Skin of body (tissue), 2 donors: ENCODE results near the gene LMTK2. TPM values are rescaled to one million over a fixed set of nuclear protein-coding genes. Genes with fewer than 3 reads are reported as not detected.

ENCODE experiments used
- DNase-seq: peaks from one replicate; lab custom pipeline; 2025; lab: John Stamatoyannopoulos, UW
- total RNA-seq: library from RNA; depleted of rRNA; stranded (reverse); fragments of >200 nt; gene quantifications from one replicate; pipeline ENCODE4 v1.2.3, GENCODE V29; 2014

Gene LMTK2
- total RNA-seq, result 12.9 TPM

DNA sequence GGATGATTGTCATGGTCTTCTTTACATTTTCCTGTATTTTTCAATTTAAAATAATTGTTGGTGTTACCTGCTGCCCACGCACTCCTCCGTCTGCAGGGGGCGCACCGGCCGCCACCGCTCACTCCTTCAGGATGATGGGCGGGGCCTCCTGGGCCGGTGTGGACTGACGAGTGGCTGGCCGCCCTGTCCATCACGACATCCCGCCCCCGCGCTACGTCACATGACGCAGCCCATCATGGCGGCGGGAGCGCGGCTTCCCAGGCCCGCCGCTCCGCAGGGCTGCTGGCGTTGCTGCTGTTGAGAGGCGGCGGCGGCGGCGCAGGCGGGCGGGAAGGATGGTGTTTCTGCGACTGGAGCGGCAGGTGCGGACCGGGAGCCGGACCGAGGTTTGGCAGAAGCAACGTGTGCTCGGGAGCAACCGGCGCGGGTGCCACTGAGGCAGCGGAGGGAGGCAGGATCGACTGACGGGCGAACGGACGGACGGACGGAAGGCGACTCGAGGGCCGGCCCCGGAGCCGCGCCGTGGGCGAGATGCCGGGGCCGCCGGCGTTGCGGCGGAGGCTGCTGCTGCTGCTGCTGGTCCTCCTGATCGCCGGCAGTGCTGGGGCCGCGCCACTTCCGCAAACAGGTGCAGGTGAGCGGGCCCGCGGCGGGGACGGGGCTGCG lies at the start of gene LMTK2:
Gene LMTK2 (plus strand): TSS at position 216 of the 666 bp plus-strand sequence. CDS start 316 bp downstream, at position 532.
- peak; percentile 90 for DNase-seq

DNA sequence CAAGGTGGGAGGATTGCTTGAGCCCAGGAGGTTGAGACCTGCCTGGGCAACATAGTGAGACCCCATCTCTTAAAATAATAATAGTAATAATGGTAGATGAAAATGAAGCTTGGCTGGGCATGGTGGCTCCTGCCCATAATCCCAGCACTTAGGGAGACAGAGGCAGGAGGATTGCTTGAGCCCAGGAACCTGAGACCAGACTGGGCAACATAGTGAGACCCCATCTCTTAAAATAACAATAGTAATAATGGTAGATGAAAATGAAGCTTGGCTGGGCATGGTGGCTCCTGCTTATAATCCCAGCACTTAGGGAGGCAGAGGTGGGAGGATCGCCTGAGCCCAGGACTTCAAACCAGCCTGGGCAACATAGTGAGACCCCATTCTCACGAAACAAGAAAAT lies 49.5 kb upstream of the LMTK2 start:
- no peak for DNase-seq

DNA sequence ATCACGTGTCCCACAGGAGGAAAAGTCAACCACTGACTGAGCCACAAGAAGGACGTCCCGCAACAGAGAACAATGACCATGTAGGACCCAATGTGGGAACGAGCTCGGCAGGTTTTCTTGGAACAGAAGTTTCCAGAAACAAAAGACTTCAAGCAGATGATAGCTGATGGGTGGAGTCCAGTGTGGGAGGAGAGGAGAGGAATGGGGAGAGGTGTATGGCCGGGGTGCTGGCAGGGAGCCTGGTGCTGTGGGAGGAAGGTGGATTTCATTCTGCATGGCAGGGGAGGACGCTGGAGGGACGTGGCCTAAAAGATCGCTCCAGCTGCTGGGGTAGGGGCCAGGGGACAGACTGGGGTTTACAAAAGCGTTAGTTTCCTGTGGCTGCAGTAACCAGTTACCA lies 48.5 kb upstream of the LMTK2 start:
- no peak for DNase-seq

DNA sequence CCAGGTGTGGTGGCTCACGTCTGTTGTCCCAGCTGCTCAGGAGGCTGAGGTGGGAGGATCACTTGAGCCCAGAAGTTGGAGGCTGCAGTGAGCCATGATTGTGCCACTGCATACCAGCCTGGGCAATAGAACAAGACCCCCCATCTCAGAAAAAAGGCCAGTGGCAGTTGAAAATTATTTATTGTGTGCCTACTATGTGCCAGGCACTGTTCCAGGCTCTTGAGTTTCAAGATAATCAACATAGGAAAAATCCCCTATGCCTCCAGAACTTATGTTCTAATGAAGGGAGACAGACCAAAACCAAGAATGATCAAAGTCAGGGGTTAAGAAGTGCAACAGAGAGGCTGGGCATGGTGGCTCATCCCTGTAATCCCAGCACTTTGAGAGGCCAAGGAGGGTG lies 42.4 kb upstream of the LMTK2 start:
- no peak for DNase-seq

DNA sequence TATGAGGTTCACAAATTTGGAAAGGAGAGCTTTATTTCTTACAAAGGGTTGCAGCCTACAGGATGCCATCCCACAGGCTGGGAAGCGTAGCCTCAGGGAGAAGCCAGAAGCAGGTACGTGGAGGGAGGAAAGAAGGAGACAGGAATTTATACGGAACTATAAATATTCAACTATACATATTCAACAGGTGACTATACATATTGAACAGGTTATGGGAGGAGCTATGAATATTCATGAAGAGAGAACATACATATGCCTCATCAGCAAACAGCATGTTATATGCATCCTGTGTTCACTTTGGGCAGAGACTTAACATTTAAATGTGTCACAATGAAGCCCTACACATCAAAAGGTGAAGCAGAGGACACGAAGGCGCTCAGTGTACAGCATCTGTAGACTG lies 40.5 kb upstream of the LMTK2 start:
- no peak for DNase-seq

DNA sequence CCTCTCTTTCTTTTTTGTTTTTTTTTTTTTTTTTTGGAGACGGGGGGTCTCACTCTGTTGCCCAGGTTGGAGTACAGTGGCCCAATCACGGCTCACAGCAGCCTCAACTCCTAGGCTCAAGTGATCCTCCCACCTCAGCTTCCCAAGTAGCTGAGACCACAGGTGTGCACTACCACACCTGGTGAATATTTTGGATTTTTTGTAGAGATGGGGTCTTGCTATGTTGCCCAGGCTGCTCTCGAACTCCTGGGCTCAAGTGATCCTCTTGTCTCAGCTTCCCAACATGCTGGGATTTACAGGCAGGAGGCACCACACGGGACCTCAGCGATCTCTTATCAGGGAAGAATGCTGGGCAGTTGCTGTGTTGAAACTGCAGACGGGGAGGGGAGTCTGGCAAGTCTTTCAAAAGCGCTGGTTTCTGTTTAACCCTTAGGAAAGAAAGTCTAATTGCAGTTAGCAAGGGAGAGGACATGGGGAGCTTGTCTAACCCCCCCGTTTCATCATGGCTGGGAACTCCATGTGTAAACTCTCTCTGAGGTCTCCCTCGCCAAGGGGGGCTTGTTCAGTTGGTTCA lies 39.6 kb upstream of the LMTK2 start:
- no peak for DNase-seq

DNA sequence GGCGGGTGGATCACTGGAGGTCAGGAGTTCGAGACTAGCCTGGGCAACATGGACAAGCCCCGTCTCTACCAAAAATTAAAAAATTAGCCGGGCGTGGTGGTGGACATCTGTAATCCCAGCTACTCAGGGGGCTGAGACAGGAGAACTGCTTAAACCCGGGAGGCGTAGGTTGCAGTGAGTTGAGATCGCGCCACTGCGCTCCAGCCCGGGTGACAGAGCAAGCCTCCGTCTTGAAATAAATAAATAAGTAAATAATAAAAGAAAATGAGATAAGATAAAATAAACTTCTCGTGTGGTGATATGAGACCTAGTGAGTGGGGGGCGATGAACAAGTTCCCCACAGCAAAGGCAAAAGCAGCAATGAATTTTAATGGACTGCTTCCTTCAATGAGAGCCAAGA lies 33.6 kb upstream of the LMTK2 start:
- DNase-seq, result no peak

DNA sequence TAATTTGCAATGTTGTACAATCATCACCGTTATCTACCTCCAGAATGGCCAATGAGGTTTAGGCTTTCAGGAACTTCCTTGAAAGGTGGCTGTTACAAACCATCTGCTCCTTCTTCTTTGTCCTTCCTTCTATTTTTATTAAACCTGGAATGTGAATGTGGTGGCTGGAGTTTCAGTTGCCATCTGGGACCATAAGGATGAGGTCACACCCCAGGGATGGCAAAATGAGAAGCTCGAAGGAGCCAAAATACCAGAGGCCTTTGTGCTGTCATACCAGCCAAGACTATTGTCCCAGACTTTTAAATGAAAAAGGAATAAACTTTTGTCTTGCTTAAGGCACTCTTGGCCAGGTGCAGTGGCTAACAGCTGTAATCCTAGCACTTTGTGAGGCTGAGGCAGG lies 30.9 kb upstream of the LMTK2 start:
- DNase-seq, result no peak

DNA sequence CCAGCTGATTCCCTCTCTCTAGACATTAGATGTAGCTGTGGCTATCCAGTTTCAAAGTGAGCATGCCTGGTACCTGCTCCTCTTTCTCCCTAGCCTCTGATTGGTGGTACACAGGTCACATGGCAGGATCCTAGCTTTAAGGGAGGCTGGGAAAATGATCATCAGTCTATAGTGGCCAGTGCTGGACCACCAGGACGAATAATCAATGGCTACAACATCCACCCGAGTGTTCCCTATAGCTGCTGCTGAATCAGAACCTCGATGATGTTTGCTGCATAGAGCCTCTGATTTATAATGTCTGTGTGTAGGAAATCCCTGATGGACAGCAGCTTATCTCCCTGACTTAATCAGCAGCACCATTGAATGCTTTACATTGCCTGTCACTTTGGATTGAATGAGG lies 28.9 kb upstream of the LMTK2 start:
- no peak for DNase-seq

DNA sequence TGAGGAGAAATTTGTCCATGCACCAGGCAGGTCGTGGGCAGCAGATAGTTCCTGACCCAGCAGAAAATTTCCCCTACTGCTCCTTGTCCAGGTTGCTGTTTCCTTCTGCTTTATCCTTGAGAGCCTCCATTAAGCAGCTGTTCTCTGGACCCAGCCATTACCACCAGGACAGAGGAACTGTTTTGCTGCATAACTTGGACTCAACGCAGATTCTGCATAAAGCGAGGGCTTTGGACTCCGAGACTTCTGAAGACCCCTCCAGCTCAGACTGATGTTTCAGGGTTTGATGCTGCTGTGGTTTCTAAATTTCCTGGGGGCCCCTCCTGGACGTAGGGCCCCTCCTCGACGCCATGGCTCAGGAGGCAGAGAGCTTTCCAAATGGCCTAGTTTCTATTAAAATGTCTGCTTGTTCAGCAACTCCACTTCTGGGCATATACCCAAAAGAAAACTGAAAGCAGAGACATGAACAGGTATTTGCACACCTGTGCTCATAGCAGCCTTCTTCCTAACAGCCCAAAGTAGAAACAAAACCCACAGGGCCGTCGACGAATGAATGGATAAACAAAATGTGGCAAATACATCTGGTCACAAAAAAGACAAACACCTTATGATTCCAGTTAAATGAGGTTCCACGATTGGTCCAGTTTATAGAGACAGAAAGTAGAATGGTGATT lies 28.3 kb upstream of the LMTK2 start:
- DNase-seq, result no peak

DNA sequence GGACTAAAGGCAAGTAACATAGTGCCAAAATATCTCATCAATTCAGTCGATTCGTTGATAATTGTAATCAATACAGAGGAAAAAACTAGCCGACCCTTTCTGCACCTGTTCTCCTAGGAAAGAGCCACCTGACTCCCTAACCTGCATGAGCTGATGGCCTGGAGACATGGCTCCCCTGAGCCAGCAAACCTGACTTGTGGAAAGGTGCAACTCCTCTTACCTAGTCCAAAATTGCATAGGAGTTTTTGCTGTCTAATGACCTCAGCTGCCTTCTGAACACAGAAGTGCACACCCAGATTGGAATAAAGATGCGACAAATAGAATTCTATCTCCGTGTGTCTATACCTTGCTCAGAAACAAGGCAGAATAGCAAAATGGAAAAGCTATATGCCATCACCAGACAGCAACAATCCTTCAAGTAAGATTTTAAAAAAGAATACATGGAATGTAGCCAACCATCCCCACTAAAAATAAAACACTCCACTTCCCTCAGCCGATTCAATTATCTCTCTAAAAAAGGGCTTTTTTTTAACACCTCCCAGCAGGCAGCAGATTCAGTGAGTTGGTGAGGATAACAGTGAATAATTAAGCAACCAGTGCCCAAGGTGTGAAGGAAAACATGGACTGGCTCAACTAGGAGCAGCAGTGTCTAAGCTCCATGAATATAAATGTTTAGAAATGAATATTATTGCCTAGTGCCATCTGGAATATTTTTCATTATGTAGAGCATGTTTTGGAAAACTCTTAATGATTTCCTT lies 26.6 kb upstream of the LMTK2 start:
- DNase-seq, result no peak

DNA sequence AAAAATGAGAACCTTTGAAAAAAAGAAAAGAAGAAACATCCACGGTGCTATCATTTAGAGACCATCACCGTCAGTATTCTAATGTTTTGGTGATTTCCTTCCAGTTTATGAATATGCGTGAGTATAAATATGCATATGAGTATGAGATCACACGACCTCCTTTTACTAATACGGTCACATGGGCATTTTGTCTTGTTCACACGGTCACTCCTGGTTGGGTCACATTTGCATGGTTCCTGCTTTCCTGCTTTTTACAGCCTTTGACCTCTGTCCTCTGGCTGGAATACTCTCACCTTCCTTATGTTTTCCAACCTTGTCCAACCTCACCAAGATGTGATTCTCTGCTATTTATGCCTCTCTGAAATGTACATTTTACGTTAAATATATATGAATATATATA lies 25.3 kb upstream of the LMTK2 start:
- no peak for DNase-seq

DNA sequence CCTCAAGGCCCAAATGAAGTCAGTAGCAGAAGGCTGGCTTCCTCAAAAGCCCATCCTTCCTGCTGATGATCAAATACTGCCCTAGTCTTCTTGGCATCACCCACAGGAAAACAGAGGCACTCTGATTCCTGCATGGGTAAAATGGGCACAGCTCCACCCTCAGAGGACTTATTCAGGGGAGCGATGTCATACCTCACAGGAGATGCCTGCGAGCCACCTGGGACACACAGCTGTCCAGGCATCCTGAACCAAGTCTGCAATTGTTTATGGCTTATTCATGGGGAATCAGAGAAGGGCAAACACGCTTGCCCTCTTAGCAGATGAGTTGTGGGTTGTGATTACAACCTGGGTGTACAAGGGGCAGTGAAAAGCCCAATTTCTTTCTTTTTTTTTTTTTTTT lies 22.0 kb upstream of the LMTK2 start:
- no peak for DNase-seq

DNA sequence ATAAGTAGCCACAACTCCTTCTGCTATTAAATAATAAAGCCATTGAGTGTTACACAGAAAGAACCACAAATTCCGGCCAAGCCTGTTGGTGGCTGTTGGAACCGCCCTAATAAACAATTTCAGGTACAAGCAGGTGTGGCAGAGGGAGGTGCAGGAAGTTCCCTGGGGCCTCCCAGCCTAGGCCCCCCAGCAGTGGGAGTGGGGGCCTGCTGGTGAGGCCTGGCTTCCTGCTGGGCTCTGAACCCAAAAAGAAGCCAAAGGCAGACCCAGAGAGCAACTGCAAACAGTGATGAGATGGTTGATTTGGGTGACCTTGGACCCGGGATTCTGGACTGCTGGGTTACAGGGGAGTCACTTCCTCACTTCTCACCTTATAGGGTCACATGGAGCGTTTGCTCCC lies 21.0 kb upstream of the LMTK2 start:
- DNase-seq, result no peak

DNA sequence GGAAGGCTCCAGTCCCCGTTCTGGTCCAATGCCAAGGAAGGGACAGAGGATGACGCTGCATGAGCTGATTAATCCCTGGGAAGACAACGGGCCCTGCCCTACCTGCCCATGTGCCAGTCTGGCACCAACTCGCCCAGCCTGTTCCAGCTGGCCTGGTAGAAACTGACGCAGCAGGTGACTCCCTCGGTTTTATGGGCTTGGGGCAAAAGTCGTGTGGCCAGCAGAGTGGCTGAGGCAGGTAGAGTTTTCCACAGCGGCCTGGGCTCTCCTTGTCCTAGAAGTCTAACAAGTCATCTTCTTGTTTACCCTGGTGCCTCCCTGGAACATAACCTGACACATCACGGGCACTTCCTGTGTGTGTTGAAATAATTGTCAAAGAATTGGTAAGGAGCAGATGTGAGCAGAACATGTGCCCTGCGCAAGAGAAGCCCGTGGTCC lies 20.4 kb upstream of the LMTK2 start:
- DNase-seq, result no peak

DNA sequence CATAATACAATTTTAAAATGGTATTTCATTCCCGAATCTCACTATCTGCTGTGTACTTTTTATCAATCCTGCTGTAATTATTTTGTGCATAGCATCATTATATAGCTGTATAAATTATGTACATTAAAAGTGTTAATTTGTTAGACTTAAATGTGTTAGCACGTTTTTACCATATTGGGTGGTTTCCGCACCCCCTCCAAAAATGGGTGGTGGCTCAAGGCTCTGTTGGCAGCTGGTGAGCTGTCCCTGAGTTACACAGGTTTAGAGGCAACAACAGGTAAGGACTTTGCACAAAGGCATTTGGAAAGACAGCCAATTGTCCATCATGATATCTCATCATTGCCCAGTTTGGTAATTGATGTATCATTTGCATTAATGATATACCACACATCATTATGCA lies 18.6 kb upstream of the LMTK2 start:
- no peak for DNase-seq

DNA sequence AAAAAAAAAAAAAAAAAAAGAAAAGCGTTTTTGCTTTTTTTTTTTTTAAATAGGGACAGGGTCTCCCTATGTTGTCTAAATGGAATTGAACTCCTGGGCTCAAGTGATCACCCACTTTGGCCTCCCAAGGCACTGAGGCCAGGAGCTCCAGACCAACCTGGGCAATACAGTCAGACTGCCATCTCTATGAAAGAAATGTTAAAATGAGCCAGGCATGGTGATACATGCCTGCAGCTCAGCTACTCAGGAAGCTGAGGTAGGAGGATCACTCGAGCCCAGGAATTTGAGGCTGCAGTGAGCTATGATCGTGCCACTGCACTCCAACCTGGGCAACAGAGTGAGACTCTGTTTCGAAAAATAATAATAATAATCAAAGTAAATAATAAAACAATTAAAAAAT lies 16.5 kb upstream of the LMTK2 start:
- DNase-seq, result no peak

DNA sequence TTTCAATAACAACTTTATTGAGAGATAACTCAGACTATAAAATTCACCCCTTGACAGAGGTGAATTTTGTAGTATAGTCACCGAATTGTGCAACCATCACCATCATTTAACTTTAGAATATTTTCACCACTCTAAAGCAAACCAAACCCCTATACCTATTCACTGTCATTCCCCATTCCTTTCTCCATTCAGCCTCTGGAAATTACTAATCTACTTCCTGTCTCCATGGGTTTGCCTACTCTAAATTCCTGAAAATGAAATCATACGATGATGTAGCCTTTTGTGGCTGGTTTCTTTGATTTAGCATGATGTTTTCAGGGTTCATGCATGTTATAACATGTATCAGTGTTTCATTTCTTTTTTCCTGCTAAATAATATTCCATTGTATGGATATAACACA lies 15.6 kb upstream of the LMTK2 start:
- no peak for DNase-seq

DNA sequence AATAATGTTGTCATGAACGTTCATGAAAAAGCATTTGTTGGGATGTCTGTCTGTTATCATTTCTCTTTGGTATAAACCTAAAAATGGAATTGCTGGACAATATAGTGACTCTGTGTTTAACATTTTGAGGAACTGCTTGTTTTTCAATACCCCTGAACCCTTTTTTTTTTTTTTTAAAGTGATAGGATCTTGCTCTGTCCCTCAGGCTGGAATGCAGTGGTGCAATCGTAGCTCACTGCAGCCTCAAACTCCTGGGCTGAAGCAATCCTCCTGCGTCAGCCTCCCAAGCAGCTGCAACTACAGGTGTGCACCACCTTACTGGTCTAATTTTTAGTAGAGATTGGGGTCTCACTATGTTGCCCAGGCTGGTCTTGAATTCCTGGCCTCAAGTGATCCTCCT lies 15.1 kb upstream of the LMTK2 start:
- no peak for DNase-seq

DNA sequence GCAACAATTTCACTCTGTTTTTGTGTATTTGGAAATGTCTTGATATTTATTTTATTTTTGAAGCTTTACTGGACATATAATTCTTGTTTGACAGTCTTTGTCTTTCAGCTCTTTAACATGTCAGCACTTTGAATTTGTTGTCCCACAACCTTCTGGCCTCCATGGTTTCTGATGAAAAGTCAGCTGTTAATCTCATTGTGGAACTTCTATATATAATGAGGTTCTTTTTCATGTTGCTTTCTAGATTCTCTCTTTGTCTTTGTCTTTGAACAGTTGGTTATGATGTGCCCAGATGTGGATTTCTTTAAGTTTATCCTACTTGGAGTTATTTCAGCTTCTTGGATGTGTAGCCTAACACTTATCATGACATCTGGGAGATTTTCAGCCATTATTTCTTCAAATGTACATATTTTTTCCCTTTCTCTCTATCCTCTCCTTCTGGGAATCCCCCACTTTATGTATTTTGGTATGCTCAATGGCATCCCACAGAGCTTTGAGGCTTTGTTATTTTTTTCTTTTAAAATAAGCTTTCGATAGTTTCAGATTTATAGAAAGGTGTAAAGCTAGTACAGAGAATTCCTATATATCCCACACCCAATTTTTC lies 9.5 kb upstream of the LMTK2 start:
- no peak for DNase-seq

DNA sequence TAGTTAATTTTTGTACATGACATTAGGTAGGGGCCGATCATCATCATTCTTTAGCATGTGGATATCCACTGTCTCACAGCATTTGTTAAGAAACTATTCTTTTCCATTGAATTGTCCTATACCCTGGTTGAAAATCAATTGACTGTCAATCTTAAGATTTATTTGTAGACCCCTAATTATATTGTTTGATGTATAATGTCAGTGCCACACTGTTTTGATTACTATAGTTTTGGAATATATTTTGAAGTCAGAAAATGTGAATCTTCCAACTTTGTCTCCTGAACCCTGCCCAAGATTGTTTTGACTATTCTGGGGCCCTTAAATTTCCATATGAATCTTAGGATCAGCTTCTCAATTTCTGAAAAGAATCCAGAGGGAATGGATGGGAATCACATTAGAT lies 6.6 kb upstream of the LMTK2 start:
- DNase-seq, result no peak

DNA sequence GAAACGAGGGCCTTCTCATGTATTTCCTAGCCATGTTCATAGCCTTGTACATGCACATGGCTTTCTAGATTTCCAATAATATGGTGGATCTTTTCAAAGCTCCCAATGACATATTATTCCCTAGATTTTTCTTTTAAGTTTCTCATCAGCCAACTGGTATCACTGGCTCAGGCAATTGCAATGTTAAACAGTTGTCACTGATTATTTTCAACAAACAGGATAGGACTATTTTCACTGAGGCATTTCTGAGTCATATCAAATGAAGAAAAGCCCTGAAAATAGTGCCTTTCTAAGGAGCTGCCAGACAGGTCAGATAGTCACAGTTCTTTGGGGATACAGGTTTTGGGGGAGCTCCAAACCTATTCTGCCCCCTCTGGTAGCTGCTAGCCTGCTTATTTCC lies 4.5 kb upstream of the LMTK2 start:
- DNase-seq, result no peak
